ENCODE data around the gene ACY1. TPM values are rescaled to one million over a fixed set of nuclear protein-coding genes. Genes with fewer than 3 reads are reported as not detected.

The ACY1 gene
- total RNA-seq, 1 donor from 2014 or later: 24.5 TPM

GRCh38 chr3:51937014-51937413, 46.3 kb upstream of the ACY1 start:
- H3K36me3 Mint-ChIP-seq (ENCODE audit: low read depth): peaks cover 28% of the 10 kb centered on the region
- peaks cover 22% of the 10 kb centered on the region for H3K4me1 Mint-ChIP-seq (ENCODE audit: low read depth)
- no peak overlapping the region for H3K4me3 Mint-ChIP-seq (ENCODE audit: unreplicated experiment)
- H3K9me3 Mint-ChIP-seq (ENCODE audit: low read depth): no peaks in the 10 kb centered on the region
- no peak for TF ChIP-seq CTCF (IDR thresholded peaks at IDR 0.05)
- no peaks in the 10 kb centered on the region for H3K27me3 Mint-ChIP-seq (ENCODE audit: low read depth)
- H3K27ac Mint-ChIP-seq (ENCODE audit: unreplicated experiment): no peak overlapping the region
- no peak for DNase-seq (ENCODE audit: low spot score)

- no peaks in the 10 kb centered on the region for H3K27me3 Mint-ChIP-seq (ENCODE audit: low read depth)
- peaks cover 29% of the 10 kb centered on the region for H3K4me1 Mint-ChIP-seq (ENCODE audit: low read depth)
- H3K36me3 Mint-ChIP-seq (ENCODE audit: low read depth): peaks cover 28% of the 10 kb centered on the region
- H3K4me3 Mint-ChIP-seq (ENCODE audit: unreplicated experiment): no peak overlapping the region
- H3K9me3 Mint-ChIP-seq (ENCODE audit: low read depth): no peaks in the 10 kb centered on the region
- TF ChIP-seq CTCF (IDR thresholded peaks at IDR 0.05): no peak
- H3K27ac Mint-ChIP-seq (ENCODE audit: unreplicated experiment): no peak overlapping the region
- no peak for DNase-seq (ENCODE audit: low spot score)
Measured at GRCh38 chr3:51937611-51938450, 45.5 kb upstream of the ACY1 start.

GRCh38 chr3:51938780-51939425, 44.4 kb upstream of the ACY1 start:
- no peak for TF ChIP-seq CTCF (IDR thresholded peaks at IDR 0.05)
- Mint-ChIP-seq H3K9me3 (ENCODE audit: low read depth) (no peaks in the 10 kb centered on the region), H3K27me3 (ENCODE audit: low read depth) (no peaks in the 10 kb centered on the region), H3K36me3 (ENCODE audit: low read depth) (peaks cover 26% of the 10 kb centered on the region), H3K27ac (ENCODE audit: unreplicated experiment) (no peak overlapping the region), H3K4me1 (ENCODE audit: low read depth) (peaks cover 33% of the 10 kb centered on the region), H3K4me3 (ENCODE audit: unreplicated experiment) (no peak overlapping the region)
- no peak for DNase-seq (ENCODE audit: low spot score)

GRCh38 chr3:51940648-51941462, 42.5 kb upstream of the ACY1 start:
- no peaks in the 10 kb centered on the region for H3K9me3 Mint-ChIP-seq (ENCODE audit: low read depth)
- peak overlapping the region; percentile 81 for H3K27ac Mint-ChIP-seq (ENCODE audit: unreplicated experiment)
- DNase-seq (ENCODE audit: low spot score): no peak
- TF ChIP-seq CTCF (IDR thresholded peaks at IDR 0.05): no peak
- peak overlapping the region; percentile 78 for H3K4me3 Mint-ChIP-seq (ENCODE audit: unreplicated experiment)
- peaks cover 15% of the 10 kb centered on the region for H3K36me3 Mint-ChIP-seq (ENCODE audit: low read depth)
- H3K27me3 Mint-ChIP-seq (ENCODE audit: low read depth): no peaks in the 10 kb centered on the region
- peaks cover 33% of the 10 kb centered on the region for H3K4me1 Mint-ChIP-seq (ENCODE audit: low read depth)

GRCh38 chr3:51941463-51941797, 41.9 kb upstream of the ACY1 start:
- Mint-ChIP-seq H3K4me1 (ENCODE audit: low read depth) (peaks cover 33% of the 10 kb centered on the region), H3K9me3 (ENCODE audit: low read depth) (no peaks in the 10 kb centered on the region), H3K36me3 (ENCODE audit: low read depth) (peaks cover 15% of the 10 kb centered on the region), H3K4me3 (ENCODE audit: unreplicated experiment) (peak overlapping the region; percentile 78), H3K27ac (ENCODE audit: unreplicated experiment) (peak overlapping the region; percentile 81), H3K27me3 (ENCODE audit: low read depth) (no peaks in the 10 kb centered on the region)
- no peak for DNase-seq (ENCODE audit: low spot score)
- no peak for TF ChIP-seq CTCF (IDR thresholded peaks at IDR 0.05)
